Measurements from ENCODE around the gene SCGN.

SCGN gene

GRCh38 chr6:25670793-25671513, 18.9 kb downstream of the SCGN start:
- FAIRE-seq (no peak), DNase-seq (ENCODE audit: insufficient read length) (no peak)

GRCh38 chr6:25671652-25672051, 19.6 kb downstream of the SCGN start:
- DNase-seq (ENCODE audit: insufficient read length) = no peak
- FAIRE-seq = no peak
- TF ChIP-seq POLR2A (IDR thresholded peaks at IDR 0.05; ENCODE audit: low read depth, low read length) = no peak
- no peak for TF ChIP-seq POLR2AphosphoS5 (IDR thresholded peaks at IDR 0.05; ENCODE audit: low read depth, low read length)
- TF ChIP-seq TAF1 (IDR thresholded peaks at IDR 0.05; ENCODE audit: borderline replicate concordance, low read depth, low read length) = no peak

More at GRCh38 chr6:25670793-25671513, 18.9 kb downstream of the SCGN start:
- no peak for TF ChIP-seq POLR2A (IDR thresholded peaks at IDR 0.05; ENCODE audit: low read depth, low read length)
- no peak for TF ChIP-seq TAF1 (IDR thresholded peaks at IDR 0.05; ENCODE audit: borderline replicate concordance, low read depth, low read length)
- no peak for TF ChIP-seq POLR2AphosphoS5 (IDR thresholded peaks at IDR 0.05; ENCODE audit: low read depth, low read length)

GRCh38 chr6:25675167-25675566, 23.2 kb downstream of the SCGN start:
- DNase-seq (ENCODE audit: insufficient read length) (no peak), FAIRE-seq (no peak)
- no peak for TF ChIP-seq POLR2AphosphoS5 (IDR thresholded peaks at IDR 0.05; ENCODE audit: low read depth, low read length)
- TF ChIP-seq POLR2A (IDR thresholded peaks at IDR 0.05; ENCODE audit: low read depth, low read length) = no peak
- TF ChIP-seq TAF1 (IDR thresholded peaks at IDR 0.05; ENCODE audit: borderline replicate concordance, low read depth, low read length) = no peak

- no peak for FAIRE-seq
- TF ChIP-seq POLR2A (IDR thresholded peaks at IDR 0.05; ENCODE audit: low read depth, low read length) = no peak
- TF ChIP-seq POLR2AphosphoS5 (IDR thresholded peaks at IDR 0.05; ENCODE audit: low read depth, low read length) = no peak
- no peak for TF ChIP-seq TAF1 (IDR thresholded peaks at IDR 0.05; ENCODE audit: borderline replicate concordance, low read depth, low read length)
- DNase-seq (ENCODE audit: insufficient read length) = no peak
These were observed 24.8 kb downstream of the SCGN start for GRCh38 chr6:25676775-25677174.

- DNase-seq (ENCODE audit: insufficient read length) (no peak), FAIRE-seq (no peak)
- TF ChIP-seq TAF1 (IDR thresholded peaks at IDR 0.05; ENCODE audit: borderline replicate concordance, low read depth, low read length) (no peak), POLR2A (IDR thresholded peaks at IDR 0.05; ENCODE audit: low read depth, low read length) (no peak), POLR2AphosphoS5 (IDR thresholded peaks at IDR 0.05; ENCODE audit: low read depth, low read length) (no peak)
These were observed 29.8 kb downstream of the SCGN start for GRCh38 chr6:25681848-25682247.

- no peak for FAIRE-seq
These were observed 30.3 kb downstream of the SCGN start for GRCh38 chr6:25682324-25682723.

GRCh38 chr6:25684565-25684964, 32.5 kb downstream of the SCGN start:
- no peak for FAIRE-seq
- no peak for TF ChIP-seq POLR2A (IDR thresholded peaks at IDR 0.05; ENCODE audit: low read depth, low read length)
- DNase-seq (ENCODE audit: insufficient read length) = no peak

More at GRCh38 chr6:25682324-25682723, 30.3 kb downstream of the SCGN start:
- TF ChIP-seq POLR2A (IDR thresholded peaks at IDR 0.05; ENCODE audit: low read depth, low read length) = no peak
- no peak for TF ChIP-seq TAF1 (IDR thresholded peaks at IDR 0.05; ENCODE audit: borderline replicate concordance, low read depth, low read length)
- no peak for TF ChIP-seq POLR2AphosphoS5 (IDR thresholded peaks at IDR 0.05; ENCODE audit: low read depth, low read length)
- no peak for DNase-seq (ENCODE audit: insufficient read length)

GRCh38 chr6:25685251-25685650, 33.2 kb downstream of the SCGN start:
- DNase-seq (ENCODE audit: insufficient read length) (no peak), FAIRE-seq (no peak)
- no peak for TF ChIP-seq POLR2AphosphoS5 (IDR thresholded peaks at IDR 0.05; ENCODE audit: low read depth, low read length)
- no peak for TF ChIP-seq POLR2A (IDR thresholded peaks at IDR 0.05; ENCODE audit: low read depth, low read length)

GRCh38 chr6:25685896-25686295, 33.9 kb downstream of the SCGN start:
- no peak for FAIRE-seq
- TF ChIP-seq TAF1 (IDR thresholded peaks at IDR 0.05; ENCODE audit: borderline replicate concordance, low read depth, low read length) = no peak
- no peak for DNase-seq (ENCODE audit: insufficient read length)

GRCh38 chr6:25686856-25687255, 34.8 kb downstream of the SCGN start:
- no peak for TF ChIP-seq POLR2A (IDR thresholded peaks at IDR 0.05; ENCODE audit: low read depth, low read length)
- FAIRE-seq (no peak), DNase-seq (ENCODE audit: insufficient read length) (no peak)

- DNase-seq (ENCODE audit: insufficient read length) = no peak
- no peak for FAIRE-seq
- TF ChIP-seq POLR2A (IDR thresholded peaks at IDR 0.05; ENCODE audit: low read depth, low read length) (no peak), POLR2AphosphoS5 (IDR thresholded peaks at IDR 0.05; ENCODE audit: low read depth, low read length) (no peak), TAF1 (IDR thresholded peaks at IDR 0.05; ENCODE audit: borderline replicate concordance, low read depth, low read length) (no peak)
These were observed 38.0 kb downstream of the SCGN start for GRCh38 chr6:25689966-25690365.

GRCh38 chr6:25691894-25692293, 39.9 kb downstream of the SCGN start:
- DNase-seq (ENCODE audit: insufficient read length) (no peak), FAIRE-seq (no peak)
- TF ChIP-seq TAF1 (IDR thresholded peaks at IDR 0.05; ENCODE audit: borderline replicate concordance, low read depth, low read length) (no peak), POLR2AphosphoS5 (IDR thresholded peaks at IDR 0.05; ENCODE audit: low read depth, low read length) (no peak), POLR2A (IDR thresholded peaks at IDR 0.05; ENCODE audit: low read depth, low read length) (no peak)

- no peak for FAIRE-seq
- DNase-seq (ENCODE audit: insufficient read length) = no peak
- TF ChIP-seq TAF1 (IDR thresholded peaks at IDR 0.05; ENCODE audit: borderline replicate concordance, low read depth, low read length) (no peak), POLR2A (IDR thresholded peaks at IDR 0.05; ENCODE audit: low read depth, low read length) (no peak), POLR2AphosphoS5 (IDR thresholded peaks at IDR 0.05; ENCODE audit: low read depth, low read length) (no peak)
These were observed 40.5 kb downstream of the SCGN start for GRCh38 chr6:25692472-25692871.

Measured in GM12892 (cell line).